GM18520 (cell line): ENCODE results near the gene MMEL1.

Source experiments
- ATAC-seq: cut with Tn5 transposase; IDR thresholded peaks from one replicate; pipeline ENCODE4 v1.9.1; 2021; ENCODE audit not compliant: unreplicated experiment

Gene MMEL1

GRCh38 chr1:2545754-2546514, 86.9 kb downstream of the MMEL1 start:
- peak; percentile 24 for ATAC-seq

DNA sequence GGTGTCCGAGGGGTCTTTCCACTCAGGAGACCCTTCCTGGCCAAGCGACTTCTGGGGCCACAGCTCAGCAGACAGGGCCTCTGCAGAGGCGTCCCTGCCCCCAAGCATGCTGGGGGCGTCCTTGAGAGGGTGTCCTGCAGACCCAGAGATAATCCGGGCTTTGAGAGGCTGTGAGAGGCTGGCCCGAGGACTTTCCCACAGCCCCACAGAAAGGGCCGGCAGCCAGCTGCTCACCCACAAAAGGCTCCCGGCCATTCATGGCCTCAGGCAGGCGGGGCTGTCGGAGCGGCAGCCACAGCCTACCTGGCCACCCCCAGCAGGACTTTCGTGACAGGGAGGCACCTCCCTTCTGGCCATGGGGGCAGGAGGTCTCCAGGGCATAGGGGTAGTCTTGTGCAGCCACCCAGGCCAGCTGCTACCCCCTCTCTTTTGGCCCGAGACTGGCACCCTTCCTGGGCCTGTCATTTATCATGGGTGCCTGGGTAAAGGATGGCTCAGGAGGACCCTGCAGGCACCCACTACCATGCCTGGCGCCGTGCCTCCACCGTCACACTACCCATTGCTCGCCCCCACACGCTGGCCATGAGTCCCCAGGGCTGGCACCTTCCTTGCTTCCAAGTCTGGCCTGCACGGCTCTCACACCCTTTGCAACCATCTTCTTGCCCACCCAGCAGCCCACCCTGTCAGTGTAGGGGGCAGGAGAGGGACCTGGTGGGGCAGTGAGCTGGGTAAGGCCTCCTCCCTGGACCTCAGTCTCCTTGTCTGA, 87.8 kb downstream of the MMEL1 start:
- no peak for ATAC-seq

GRCh38 chr1:2544093-2544874, 88.5 kb downstream of the MMEL1 start:
- no peak for ATAC-seq

DNA sequence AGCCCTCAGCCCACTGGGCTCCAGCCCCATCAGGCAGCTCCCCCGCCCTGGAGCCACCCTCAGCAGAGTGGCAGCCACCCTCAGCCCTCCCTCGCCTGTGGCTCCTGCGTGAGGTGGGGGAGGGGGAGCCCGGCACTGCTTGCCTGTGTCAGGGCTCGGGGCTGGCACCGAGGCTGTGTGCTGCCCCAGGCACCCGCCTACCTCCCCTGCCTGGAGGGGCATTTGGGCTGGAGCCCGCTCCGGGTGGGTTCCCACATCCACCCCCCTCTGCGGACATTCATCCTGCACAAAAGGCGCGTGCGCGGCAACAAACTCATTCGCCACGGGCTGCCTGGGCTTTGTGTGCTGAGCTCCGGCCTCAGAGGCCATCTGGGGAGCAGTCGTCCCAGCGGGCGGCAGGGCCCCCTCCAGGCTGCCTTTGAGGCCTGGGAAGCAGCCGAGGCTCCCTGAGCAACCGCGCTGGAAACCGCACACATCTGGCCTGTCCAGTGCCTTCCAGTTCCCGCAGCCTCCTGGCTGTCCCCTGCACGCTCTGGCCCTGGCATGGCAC, 89.2 kb downstream of the MMEL1 start:
- ATAC-seq: no peak

DNA sequence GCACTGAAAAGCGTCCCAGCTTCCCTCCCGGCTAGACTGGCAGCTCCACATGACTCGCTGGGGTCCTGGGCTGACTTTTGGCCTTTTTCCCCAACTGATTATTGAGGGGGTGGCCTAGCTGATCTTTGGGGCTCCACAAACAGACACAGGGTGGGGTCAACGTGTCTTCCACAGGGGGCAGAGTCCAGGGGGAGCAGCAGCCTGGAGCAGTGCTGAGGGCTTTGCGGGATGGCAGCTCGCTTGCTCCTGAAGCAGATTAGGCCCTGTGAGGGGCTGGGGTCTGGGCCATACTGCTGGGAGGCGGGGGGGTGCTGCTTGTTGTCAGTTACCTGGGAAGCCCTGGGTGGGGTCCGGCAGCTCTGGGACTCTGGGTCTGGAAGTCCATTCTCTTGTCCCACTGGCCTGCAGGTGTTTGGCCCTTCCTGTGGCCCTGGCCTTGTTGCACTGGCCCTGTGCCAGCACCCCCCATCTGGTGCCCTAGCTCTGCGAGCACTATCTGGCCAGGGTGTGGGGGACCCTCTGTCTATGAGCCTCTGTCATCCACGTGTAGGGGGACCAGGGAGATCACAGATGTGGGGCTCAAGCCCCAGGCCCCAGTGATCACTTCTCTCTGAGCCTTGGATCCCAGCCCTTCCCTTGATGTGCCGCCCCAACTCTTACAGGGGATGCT, 90.4 kb downstream of the MMEL1 start:
- no peak for ATAC-seq

DNA sequence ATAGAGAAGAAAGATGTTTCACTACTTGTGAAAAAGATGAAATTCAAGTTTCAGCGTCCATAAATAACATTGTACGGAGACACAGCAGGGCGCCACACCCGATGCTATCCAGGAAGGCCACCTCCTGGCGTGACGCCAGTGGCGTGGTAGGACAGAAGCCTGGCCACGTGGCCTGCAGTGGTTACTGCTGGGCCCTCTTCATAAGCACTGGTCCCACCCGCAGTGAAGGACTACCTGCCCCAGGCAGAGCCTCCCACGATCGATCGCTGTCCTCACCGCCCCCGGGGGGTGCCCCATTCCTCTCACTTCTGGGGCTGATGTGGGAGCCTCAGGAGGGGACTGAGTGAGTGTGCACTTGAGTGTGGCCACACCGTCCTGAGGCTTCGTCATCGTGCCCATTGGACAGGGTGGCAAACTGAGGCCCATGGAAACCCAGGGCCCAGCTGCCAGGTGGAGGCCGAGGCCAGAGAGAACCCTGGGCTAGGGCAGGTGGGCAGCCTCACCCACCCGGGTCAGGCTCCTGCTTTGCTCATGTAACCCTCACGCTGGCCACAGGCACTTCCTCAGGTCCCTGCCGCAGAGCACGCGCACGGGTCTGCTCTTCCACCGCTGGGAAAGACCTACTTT, 91.1 kb downstream of the MMEL1 start:
- no peak for ATAC-seq

DNA sequence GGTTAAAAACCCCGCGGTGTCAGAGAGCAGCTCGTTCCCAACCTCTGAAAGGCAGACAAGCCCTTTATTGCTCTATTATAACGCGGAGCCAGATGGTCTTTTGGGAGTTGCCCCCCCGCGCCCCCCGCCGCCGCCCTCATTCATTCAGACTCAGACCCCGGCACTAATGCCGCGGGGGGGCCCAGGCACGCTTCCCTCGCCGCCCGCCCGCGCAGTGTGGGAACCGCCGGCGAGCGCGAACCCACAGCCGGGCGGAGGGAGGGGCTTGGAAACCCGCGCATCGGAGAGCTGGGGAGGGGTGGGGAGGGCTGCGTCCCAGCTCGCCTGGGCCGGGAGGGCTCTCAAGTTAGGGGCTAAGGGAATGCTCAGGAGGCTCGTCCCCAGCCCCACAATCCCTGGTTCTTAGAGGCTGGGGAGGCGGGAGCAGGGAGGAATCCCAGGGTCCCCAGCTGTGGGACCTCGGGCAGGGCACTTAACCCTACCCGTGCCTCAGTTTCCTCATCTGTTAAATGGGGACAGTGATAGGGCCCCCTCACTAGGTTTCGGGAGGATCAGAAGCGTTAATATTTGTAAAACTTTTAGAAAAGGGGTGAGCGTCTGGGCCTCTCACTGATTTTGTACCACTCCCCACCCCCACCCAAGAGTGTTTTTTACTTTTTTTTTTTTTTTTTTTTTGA, 91.9 kb downstream of the MMEL1 start:
- ATAC-seq: no peak
